GM19035 (cell line): ENCODE measurements around the gene CYP46A1.

Experiments
- ATAC-seq: cut with Tn5 transposase; IDR thresholded peaks from one replicate; pipeline ENCODE4 v1.9.1; 2021; ENCODE audit not compliant: unreplicated experiment

Gene CYP46A1

DNA sequence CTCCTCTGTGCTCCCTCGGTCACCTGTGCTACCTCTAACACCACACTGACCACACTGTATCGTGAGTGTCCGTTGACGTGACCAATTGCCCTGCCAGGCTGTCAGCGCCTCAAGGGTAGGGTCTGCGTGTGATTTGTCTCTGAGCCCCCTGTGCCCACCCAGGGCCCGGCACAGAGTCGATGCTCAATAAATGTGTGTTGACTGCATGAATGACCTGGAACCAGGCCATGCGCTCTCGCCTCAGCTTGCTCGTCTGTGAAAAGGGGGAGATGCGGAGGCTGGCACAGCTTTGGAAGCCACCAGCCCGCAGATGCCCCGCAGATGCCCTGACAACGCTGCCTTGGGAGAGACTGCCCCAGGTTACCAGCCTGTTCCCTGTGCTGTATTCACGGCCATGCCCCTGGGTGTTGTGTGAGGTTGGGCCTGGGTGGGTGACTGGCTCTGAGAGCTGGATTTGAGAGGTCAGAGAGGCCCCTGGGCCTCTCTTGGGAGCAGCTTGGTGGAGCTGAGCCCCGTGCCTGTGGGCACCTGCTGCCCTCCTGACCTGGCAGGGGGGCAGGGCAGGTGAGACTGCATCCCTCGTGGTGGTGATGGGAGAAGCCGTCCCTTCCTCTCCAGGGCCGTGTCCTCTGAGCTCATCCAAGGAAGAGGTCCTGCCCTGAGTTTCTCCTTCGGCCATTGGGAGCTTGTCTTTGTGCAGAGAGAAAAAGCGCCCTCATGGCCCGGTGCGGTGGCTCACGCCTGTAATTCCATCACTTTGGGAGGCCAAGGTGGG lies 43.2 kb downstream of the CYP46A1 start:
- ATAC-seq = no peak

DNA sequence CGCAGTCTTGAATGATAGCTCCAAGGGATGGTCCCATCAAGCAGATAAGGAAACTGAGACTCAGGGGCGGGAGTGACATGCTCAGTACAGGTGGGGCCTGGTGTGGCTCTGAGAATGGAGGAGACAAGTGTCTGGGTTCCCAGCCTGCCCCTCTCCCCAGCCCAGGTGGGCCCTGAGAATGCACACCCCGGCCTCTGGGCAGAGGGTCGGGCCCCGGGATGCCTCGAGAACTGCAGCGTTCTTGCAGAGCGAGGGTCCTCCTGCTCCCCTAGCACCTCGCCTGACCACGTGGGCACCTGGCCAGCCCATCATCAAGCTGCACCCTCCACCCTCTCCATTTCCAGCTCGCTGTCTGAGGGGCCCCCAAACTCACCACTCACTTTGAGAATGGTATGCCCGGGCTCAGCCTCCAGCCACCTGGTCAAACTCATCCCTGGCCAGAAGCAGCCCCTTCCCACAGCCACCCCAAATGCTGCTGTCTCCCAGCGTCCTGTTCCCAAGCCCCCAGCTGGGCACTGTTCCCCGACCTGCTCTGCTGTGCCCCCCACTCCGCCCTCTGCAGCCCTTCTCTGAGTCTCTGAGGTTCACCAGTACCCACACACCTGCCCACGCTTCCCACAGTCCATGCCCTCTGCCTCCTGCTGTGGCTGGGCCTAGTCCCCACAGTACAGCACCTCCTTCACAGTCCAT lies 44.3 kb downstream of the CYP46A1 start:
- no peak for ATAC-seq

DNA sequence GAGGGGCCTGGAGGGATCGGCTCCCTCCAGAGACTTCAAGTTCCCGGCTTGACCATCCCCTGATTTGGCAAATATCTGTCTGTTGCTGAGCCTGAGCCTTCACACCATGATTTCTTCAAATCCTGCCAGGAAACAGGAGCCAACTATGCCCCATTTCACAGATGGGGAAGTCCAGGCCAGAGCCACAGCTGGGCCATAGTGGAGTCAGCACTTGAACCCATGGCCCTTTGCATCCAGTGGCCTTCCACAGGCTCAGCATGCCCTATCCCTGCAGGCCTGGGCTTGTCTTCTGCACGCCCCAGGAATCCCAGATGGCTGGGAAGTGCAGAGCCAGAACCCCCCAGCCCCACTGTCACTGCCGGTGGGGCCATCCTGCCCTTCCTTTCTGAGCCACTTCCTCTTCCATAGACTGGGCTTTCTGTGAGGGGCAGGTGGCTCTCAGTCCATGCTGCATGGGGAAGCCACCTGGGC lies 44.9 kb downstream of the CYP46A1 start:
- ATAC-seq = no peak

DNA sequence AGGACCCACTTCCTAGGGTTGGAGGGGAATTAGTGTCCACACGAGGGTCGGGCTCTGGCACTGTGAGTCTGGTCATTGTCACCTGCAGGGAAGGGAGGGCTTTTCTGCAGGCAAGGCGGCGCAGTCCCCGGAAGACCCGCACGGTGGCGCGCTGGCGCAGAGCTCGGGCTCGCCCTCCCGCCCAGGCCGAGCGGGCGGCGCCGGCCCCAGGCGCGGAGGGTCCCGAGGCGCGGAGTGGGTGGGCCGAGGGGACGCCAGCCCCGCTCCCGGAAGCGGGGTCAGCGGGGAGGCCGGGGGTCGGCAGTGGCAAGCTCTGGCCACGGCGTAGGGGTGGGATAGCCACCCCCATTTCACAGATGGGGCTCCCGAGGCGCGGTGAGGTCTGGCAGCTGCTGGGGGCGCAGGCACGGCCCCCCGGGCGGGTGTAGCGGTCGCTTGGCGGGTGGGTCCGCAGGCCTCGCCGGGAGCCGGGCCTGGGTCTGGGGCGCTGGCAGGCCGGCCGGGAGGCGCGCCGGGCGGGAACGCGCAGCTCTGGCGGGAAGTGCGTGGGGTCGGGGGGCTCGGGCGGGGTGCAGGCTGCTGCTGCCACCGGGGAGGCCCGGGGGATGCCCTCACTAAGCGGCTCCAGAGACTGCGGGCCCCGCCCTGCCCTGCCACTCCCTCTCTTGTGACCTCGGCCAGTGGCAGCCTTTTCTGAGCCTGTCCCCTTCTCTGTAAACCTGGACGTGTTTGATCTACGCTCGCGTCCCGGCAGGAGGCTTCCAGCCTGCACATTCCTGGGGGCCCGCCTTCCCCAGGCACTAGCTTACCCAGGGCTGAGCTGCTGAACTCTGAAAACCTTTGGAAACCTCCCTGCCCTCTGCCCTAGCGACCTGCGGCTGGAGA lies 46.1 kb downstream of the CYP46A1 start:
- no peak for ATAC-seq

DNA sequence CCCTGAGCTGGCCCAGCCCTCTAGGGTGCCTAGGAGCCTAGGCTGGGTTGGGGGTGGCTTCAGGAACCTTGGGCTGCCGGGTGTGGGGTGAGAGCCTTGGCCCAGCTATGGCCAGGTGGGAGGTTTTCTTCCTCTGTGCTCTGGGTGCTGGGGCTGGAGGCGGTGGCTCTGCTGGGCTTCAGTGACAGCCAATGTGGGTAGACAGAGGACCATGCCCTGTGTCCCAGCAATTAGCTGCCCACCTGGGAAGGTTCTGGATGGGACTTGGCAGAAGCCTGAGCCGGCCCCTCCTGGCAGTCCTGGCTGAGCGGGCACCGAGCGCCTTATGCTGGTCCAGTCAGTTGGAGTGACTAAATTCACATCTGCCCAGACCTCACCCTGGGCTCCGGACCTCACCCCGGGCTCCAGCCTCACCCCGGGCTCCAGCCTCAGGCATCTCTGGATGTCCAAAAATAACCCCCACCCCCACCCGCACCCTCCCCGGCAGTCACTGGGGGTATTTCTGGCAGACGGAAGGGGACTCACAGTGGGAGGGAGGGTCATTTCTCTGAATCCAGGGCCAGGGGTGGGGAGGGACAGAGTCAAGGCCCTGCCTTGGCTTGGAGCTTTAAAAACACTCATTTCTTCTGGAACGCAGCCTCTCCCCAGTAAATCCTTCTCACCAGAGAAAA lies 46.9 kb downstream of the CYP46A1 start:
- ATAC-seq = no peak

DNA sequence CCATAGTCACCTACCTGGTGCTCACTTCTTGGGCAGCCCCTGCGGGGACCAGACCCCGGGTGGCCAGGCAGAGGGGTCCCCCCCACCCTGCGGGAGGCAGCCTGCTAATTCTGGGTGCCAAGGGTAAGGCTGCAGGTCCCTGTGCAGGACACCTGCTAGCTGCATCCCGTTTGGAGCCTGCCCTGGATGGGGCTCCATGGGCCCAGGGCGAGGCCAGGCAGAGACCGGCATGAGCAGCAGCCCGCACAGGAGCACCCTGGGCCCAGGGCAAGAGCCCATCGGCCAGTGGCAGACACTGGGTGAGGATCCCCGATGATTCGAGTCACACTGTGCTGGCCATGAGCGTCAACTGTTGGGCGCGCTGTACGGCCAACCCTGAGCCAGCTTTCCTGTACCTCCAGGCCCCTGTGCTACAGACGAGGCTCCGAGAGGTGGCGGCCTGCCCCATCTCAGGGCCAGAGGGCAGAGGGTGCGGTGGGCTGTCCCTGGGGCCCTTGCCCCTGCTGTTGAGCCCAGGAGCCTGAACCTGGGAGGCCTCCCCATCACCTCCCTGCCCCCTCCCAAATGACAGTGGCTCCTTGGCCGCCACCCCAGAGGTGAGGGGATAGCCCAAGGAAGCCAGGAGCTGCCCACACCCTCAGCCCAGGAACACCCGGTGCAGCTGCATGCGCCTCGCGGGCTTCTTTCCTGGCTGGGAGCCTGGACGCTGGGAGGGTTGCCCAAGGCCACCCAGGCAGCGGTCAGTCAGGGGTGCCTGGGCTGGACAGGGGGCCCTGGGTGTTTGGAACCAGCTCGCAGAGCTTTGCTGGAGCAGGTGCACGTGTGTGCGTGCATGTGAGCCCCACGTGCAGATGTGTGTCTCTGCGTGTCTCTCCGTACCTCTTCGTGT lies 47.7 kb downstream of the CYP46A1 start:
- no peak for ATAC-seq

DNA sequence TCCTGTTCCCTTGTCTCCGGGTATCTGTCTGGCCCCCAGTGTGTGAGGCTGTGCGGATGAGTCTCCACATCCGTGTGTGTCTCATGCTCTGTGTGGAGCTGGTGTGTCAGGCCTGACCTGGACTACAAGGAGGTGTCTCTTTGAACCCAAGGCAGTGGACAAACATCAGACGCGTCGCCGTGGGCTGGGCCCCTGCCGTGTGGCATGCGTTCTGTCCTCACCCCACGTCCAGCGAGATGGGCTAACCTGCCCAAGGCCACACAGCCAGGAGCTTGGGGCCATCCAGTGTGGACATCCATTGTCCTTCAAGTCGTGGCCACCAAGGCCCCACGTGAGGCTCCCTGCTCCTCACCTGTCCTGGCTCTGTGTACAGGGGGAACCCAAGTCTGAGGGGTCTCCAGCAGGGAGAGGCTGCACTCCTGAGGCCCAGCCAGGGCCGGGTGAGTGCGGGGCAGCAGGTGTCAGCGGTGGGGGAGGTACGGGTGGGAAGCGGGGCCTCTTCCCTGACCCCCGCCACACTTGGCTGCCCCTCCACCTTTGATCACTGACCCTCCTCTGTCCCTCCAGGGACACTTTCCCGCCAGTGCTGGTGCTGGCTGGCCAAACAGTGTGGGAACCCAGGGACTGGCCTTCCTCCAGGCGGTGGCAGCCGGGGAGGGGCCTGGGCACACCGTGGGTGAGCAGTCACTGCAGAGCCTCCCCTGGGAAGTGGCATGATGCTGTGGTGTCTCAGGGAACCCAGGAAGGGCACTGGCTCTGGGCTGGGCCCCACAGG lies 48.5 kb downstream of the CYP46A1 start:
- ATAC-seq = no peak

DNA sequence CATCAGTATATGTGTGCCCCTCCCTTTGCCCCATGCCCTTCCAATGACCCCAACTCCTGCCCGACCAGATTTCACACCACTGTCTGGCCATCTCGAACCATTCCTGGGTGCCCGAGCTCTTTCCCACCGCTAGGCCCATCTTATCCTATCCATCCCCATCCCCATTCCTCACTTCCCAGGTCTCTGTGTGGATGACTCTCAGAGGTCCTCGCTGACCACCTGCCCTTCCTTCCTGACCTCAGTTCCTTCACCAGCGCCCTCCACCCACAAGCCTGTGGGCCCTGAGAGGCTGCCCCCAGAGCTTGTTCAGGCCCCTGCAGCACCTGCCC lies 49.1 kb downstream of the CYP46A1 start:
- ATAC-seq = no peak

DNA sequence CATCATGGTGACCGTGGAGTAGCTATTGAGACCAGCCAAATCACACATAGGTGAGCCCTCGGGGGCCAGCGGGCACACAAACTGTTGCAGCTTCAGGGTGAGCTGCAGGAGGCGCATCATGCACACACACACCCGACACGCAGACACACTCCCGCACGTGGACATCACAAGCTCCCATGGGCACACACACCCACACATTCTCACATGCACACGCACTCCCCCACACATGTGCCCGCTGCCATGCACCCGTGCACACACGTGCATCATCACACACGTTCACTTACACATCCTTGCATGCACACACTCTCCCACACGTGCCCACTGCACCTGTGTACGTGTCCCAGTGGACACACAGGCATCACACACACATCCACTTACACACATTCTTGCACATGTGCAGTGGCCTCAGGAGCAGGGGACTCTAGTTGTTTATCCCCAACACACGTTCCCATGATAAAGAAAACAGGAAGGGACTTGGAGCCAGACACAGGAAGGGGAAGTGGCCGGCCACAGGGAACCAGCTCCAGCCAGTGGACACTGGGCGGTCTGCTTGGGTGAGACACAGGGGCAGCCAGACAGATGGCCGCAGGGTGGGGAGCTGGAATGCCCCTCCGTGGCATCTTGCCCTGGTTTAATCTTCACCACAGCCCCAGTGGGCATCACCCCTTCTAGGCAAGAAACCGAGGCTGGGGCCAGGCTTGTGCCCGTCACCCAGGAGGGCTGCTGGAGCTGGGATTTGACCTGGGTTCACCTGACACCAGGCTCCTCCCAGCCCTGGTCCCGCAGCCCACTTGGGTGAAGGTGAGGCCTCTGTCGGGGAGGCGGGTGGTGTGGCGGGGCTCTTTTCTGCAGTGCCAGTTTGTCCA lies 49.7 kb downstream of the CYP46A1 start:
- no peak for ATAC-seq

DNA sequence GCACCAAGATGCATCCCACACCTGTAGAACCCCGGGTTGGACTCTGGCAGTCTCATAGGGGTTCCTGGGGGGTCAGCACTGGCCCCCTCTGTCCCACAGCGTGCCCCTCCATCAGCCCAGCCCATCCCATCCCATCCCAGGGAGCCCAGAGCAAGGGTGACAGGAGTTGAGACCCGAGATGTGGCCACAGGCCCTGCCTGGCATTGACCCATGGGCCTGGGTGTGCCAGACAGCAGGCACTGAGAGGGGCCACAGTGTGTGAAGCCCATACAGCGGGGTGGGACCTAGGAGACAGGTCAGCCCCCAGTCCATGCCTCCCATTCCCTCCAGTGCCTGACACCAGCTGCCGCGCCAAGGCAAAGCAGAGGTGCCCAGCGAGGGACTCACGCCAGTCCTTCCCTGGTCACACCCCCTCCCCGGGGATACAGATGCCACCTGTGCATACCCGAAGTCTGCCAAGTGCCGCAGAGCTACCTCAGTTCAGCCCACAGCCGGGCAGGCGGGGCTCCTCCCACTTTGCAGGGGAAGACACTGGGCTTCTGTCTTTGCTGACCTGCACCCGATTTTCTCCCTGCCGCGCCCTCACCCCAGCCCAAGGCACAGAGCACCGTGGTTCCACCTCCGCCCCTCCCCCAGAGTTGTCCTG lies 50.4 kb downstream of the CYP46A1 start:
- ATAC-seq = no peak

DNA sequence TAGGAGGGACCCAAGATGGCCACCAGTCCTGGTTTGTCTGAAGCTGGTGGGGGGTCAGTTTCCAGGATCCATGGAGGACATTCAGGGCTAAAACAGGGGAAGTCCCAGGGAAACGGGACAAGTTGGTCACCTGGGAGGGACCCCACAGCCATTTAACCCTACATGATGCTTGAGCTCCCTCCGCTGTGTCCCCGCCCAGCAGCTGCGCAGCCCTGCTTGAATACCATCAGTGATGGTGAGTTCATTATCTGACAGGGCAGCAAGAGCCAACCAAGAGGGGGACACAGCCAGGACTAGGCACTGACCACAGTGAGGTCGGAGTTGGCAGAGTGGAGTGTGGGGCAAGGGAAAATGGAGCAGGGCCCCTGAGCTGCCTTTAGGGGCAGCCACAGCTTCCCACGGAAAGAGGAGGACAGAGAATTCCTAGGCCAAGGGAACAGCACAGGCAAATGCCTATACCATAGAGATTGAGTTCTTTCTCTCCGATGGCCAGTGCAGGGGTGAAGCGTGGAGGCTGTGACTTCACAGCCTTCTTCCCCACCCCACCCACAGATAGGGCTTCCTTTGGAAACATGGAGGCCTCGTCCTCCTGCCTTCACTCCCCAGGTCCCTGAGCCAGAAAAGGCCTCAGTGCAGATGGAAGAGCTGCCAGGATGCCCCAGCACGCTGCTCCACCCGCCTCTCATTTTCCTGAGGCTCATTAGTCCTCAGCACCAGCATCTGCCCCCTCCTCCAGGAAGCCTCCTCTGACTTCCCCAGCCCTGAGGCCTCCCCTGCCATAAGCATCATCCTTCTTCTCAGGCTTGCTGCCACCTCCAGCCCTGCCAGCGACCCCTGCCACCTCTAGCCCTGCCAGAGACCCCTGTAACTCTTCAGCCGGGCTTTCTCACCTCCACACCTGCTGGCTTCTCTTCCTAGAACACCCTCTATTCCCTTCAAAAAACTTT lies 51.4 kb downstream of the CYP46A1 start:
- ATAC-seq = no peak

DNA sequence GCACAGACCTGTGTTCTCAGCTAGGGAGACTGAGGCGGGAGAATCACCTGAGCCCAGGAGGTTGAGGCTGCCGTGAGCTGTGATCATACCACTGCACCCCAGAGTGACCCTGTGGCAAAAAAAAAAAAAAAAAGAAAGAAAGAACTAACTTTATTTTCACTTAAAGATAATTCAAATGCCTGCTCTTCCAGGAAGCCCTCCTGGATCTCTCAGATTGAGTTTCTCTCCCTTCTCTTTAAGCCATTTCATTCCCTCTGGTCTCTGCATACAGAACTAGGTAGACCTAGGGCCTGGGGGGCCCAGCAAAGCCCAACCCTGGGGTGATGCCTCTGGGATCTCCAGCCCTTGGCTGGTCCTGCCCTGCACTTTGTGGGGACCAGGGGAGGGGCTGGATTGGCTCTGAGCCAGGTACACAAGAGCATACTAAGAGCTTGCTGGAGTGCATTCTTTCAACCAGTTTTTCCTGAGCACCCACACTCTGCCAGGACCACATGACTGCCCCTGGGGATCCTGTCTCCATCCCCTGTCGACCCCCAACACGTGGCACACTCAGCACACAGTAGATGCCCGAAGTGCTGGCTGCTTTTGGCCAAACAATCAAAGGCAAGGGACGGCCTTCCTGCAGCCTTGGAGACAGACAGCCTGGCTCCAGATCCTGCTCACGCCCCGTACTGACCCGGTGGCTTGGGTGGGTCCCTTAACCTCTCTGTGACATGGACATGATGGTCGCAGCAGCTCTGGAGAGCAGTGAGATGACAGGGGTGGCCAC lies 52.7 kb downstream of the CYP46A1 start:
- no peak for ATAC-seq

DNA sequence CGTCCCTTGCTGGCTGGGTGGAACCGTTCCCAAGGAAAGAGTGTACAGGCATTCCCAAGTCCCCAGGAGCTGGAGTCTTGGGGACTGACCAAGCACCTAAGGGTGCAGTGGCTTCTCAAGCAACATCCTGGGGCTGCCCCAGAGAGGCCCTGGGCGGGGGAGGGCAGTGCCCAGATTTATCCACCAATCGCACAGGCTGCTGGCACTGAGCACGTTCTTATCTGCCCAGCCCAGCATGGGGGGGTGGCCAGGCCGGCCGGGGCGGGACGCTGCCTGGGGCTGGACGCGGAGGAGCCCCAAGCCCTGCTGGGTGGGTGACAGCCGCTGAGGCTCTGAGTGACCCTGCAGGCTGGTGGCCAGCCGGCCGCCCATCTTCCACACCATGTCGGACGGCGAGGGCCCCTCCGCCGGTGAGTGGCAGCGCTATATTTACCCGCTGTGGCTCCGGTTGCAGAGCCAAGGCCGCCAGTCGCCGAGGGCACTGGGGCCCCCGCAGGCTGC lies 53.4 kb downstream of the CYP46A1 start:
- ATAC-seq = no peak

DNA sequence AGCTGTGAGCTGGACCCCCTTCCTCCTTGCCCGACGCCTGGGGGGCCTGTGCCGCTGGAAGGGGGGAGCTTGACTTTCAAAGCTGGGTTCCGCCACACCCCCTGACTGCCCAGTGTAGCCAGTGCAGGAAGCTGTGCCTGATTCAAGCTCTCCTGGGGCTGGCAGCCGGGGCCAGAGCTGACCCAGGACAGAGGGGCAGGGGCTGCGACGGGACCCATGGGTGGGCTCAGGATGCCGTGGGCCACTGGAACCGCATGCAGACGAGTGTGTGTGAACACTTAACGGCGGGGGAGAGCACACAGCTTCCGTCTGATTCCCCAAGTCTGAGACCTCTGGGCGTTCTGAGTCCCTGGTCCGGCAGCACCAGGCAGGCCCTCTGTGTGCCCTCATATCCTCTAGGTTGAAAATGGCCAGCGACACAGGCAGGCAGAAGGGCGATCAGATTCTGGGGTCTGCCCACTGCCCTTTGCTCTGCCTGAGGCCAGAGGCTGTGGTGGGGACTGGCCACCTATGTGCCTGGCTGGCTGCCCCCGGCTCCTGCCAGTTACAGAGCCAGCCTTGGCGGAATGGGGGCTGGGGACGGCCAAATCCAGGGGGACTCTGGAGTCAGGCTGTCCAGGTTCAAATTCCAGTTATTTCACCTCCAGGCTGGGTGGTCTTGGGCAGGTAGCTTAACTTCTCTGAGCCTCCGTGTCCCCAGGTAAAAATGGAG lies 54.0 kb downstream of the CYP46A1 start:
- ATAC-seq = no peak

DNA sequence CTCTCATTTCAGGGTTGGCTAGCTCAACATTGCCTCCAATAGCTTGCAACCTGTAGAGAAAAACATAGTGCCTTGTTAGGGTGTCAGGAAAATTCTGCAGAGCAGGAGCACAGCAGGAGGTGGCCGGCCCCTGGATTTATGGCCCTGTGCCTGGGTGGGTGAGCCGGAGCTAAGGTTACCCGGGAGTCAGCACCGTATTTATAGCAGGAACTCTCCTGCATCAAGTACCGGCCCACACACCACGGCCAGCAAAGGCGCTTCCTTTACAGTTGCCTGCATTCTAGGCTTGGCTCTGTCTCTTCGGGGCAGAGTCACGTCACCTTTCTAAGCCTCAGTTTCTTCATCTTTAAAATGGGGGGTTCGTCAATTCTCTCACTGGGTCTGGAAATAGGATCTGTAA lies 56.3 kb downstream of the CYP46A1 start:
- ATAC-seq = no peak
